T-helper 2 cell treated with Interferon-gamma antibody and Interleukin-4, amounts not matched to agents 100 ng/mL and 5 ng/mL, for 36 hours (primary cell): ENCODE results near the gene TGFBR3. TPM values are rescaled to one million over a fixed set of nuclear protein-coding genes. Genes with fewer than 3 reads are reported as not detected.

Experiments used
- intact Hi-C: fragments of 100-400 bp; cut with micrococcal nuclease; formaldehyde crosslinking; loops from one replicate; pipeline ENCODE4 v1.15.1; 2023
- total RNA-seq: library from RNA; stranded (reverse); gene quantifications from 2 replicates; pipeline ENCODE4 v1.2.3, GENCODE V29; 2022

Gene TGFBR3
- total RNA-seq, 1 donor from 2014 or later = 14.5 TPM

- intact Hi-C loops = no loop called here
Observed at GRCh38 chr1:91827459-91828321, 58.3 kb downstream of the TGFBR3 start.

- intact Hi-C loops = no loop called here
Observed at GRCh38 chr1:91827087-91827458, 58.9 kb downstream of the TGFBR3 start.

DNA sequence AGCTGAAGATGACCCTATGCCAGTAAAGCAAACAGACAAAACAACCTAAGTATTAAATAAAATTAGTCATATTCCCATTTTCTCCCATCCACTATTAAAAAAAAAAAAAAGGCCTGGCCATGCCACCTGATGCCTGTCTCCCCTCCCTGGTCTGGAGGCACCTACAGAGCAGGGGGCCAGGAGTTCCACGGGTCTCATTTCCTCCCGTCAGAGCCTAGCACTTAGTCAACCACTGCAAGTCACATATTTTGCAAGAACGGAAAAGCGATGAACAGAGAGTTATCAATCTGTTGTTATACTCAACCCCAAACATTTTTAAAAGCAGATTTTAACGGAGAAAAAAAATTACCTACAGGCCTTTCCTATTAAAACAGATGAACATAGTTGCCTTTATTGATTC lies 59.3 kb downstream of the TGFBR3 start:
- intact Hi-C loops = no loop called here

GRCh38 chr1:91826248-91826647 lies 59.7 kb downstream of the TGFBR3 start:
- intact Hi-C loops = no loop called here

DNA sequence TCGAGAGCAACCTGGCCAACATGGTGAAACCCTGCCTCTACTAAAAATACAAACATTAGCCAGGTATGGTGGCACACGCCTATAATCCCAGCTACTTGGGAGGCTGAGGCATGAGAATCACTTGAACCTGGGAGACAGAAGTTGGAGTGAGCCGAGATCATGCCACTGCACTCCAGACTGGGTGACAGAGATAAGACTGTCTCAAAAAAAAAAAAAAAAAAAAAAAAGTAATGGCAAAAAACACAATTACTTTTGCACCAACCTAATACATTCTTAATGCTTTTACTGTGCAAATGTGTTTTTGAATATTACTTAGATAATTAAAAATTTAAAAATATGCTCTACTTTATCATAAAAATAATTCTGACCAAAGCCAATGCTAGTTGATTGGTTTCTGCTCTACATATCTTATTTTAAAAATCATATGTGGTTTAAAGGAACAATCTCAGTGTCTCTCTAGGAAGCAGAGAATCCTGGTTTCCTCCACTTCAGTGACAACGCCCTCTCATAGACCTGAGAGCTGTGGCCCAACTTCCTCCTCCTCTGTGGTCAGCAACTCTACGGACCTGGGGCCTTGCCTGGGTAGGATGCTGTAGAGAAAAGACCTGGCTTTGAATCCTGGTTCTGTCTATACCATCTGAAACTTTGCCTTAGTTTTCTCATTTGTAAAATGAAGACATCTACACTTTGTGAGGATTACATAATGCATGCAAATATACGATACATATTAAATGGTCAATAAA lies 64.7 kb downstream of the TGFBR3 start:
- intact Hi-C loops = no loop called here

DNA sequence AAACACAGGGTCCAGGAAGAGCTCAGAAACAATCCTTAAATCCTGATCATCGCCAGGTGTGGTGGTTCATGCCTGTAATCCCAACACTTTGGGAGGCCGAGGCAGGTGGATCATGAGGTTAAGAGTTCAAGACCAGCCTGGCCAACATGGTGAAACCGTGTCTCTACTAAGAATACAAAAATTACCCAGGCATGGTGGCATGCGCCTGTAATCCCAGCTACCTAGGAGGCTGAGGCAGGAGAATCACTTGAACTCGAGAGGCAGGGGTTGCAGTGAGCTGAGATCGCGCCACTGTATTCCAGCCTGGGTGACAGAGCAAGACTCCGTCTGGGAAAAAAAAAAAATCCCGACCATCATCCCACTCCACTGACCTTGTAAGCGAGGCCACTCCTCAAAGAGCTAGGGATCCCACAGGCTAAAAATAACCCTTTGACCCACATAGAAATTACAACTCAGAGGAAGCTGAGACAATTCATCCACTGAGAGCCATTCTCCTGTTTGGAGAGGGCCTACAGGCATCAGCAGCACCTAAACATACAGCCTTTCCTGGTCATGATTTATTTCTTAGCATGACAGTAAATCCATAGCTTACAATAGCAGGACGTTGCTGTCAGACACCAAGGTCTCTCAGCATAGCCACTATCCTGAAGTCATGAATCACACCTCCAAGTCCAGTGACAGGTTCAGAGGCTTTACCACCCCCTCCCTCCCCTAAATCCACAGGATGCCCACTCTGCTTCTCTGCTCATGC lies 66.7 kb downstream of the TGFBR3 start:
- intact Hi-C loops = no loop called here

DNA sequence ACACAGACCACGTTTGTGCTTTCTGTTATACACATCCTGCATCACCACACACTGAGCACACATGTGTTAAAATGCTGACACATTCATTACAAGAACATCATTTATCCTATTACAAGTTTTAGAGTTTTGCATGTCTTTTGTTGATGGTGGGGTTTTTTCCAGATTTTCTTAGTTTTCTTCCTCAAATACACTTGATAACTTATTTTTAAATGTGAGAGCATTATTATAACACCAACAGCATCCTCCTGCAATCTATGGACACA lies 67.3 kb downstream of the TGFBR3 start:
- intact Hi-C loops = no loop called here

DNA sequence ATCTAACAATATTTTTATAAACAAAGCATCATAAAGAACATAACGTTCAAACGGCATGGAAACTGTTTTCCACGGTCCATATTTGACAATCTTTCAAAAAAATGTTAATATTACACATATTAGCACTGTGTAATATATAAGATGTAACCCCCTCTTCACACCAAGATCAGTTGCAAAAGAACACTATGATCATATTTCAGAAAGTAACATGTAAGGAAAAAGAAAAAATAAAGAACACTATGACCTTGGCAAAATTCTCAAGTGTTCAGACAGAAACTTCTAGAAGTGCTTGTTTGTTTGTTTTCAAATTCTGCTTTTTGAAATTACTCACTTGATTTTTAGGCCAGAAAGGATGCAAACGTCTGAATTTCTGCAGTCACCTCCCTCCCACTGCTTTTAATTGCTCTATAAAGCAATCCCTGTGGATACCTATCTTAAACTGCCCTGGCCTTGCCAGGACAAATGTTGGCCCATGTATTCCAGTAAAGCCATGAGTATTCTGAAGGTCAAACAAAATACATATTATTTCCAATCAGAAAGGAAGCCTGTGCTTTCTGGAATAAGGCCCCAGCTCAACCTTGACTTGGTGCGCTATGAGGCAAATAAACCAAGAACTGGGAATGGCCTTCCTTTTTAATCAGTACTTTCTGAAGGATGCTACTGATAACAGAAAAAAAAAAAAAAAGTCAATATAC lies 68.6 kb downstream of the TGFBR3 start:
- intact Hi-C loops = no loop called here

DNA sequence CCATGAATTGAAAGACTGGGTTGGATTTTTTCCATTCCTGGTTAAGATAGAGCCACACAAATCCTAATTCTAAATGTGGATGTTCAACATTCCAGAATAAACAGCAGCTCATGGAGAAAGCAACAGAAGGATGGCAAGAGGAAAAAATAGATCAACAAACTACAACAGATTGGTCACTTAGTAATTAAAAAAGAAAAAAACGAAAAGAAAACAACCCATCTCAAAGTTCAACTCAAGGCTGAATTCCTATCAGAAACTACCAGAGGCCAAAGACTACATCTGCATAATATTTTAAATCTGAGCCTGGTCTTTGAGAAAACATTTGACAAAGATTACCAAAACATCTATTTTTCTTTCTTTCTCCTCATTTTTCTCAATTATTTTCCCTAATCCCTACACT lies 69.9 kb downstream of the TGFBR3 start:
- intact Hi-C loops = no loop called here

GRCh38 chr1:91814448-91814847 lies 71.5 kb downstream of the TGFBR3 start:
- intact Hi-C loops = no loop called here

GRCh38 chr1:91813813-91814212 lies 72.1 kb downstream of the TGFBR3 start:
- intact Hi-C loops = no loop called here

DNA sequence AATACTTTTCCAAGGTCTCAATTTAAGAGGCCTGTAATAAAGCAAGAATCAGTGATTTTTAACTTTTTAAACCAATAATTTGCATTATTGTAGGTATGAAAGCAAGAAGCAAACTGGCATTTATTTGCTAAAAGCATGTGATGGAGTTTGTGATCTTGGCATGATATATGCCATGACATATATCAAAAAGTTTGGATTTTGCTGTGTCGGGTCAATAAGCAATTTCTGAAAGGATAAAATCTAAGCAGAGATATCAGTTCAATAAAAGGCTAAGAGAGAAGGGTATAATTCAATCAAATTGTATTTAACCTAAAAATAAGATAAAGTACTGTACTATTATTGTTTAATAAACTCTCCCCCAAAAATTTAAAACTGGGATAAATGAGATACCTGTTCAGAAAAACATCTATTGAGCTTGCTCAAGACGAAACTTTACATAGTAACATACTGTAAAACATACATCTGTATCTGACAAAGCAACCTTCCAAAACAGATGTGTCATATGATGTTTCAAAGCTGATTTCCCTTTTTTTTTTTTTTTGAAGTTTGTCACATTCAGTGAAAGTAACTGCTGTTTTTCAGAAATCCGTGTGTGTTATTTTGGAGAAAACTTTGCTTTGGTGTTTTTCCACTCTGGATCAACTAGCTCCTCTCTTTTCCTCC lies 74.5 kb downstream of the TGFBR3 start:
- intact Hi-C loops = no loop called here

DNA sequence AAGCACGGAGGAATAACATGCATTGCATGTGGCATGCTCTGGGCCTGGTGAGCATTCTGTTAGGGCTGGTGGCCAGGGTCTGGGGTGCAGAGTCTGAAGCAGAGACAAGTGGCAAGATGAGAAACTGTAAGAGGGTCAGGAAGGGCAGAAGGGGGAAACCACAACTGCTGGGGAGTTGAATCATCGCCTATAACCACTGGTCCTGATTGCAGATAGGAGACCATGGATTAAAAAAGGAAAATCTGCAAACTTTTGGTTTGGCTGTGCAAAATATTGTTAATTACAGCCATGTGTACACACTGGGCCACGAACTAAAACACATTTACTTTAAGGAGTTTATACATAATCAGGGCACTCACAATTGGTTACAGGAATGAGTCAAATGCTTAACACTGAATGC lies 76.6 kb downstream of the TGFBR3 start:
- intact Hi-C loops = no loop called here

GRCh38 chr1:91807921-91808620 lies 77.9 kb downstream of the TGFBR3 start:
- intact Hi-C loops = no loop called here

GRCh38 chr1:91806769-91807700 lies 78.9 kb downstream of the TGFBR3 start:
- intact Hi-C loops = no loop called here

- intact Hi-C loops = no loop called here
Observed at GRCh38 chr1:91806181-91806768, 79.7 kb downstream of the TGFBR3 start.

DNA sequence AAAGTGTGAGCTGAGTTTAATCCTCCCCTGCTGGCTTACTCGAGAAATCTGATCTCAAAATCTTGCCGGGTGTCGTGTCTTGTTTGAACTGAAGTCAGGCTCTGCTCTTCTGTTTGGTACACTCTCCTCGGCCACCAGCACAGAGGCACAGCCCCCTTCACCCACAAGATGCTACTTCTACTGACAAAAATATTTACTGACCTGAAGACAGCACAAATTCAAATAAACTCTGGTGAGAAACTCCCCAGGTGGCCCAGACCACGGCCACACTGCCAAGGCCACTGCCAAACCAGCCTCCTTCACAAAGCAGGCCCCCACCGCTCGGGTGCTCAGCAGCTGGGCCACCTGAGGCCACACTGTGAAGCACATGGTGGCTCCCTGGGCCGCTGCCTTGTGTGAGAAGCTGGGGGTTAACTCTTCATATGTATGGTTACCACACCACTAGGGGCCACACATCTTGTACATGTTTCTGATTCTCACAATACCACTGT lies 80.6 kb downstream of the TGFBR3 start:
- intact Hi-C loops = loop anchor here (2.0 kb wide), 2 partner anchors 93 to 257 kb away; no protein-coding TSS in a partner anchor

- intact Hi-C loops = loop anchor here (1.0 to 5.0 kb wide), 11 partner anchors 52 to 733 kb away; partner anchors contain the start of genes GFI1, GLMN and RPAP2
Observed at GRCh38 chr1:91804546-91805023, 81.4 kb downstream of the TGFBR3 start.
